GM20000 (cell line): ENCODE data around the gene TRIM68.

ENCODE experiments used
- DNase-seq: peaks from one replicate; pipeline ENCODE4 v3.0.0; 2012; ENCODE audit warnings: low spot score
- CTCF ChIP-seq: IDR thresholded peaks from 2 replicates; pipeline ENCODE4 v1.5.1; 2012; ENCODE audit warnings: mild to moderate bottlenecking, control low read depth; ENCODE audit errors: extremely low read depth, missing control alignments

Gene TRIM68

GRCh38 chr11:4577761-4578160 lies 30.3 kb downstream of the TRIM68 start:
- DNase-seq: no peak
- TF ChIP-seq CTCF: no peak

- TF ChIP-seq CTCF: no peak
- DNase-seq: no peak
These were observed 31.2 kb downstream of the TRIM68 start for GRCh38 chr11:4576880-4577279.

- DNase-seq: no peak
- no peak for TF ChIP-seq CTCF
These were observed 39.0 kb downstream of the TRIM68 start for GRCh38 chr11:4569075-4569474.

- no peak for TF ChIP-seq CTCF
- DNase-seq: no peak
These were observed 42.7 kb downstream of the TRIM68 start for GRCh38 chr11:4565371-4565770.

- no peak for DNase-seq
- TF ChIP-seq CTCF: no peak
These were observed 47.6 kb downstream of the TRIM68 start for GRCh38 chr11:4560467-4560866.

GRCh38 chr11:4559527-4560440 lies 48.2 kb downstream of the TRIM68 start:
- DNase-seq: no peak
- no peak for TF ChIP-seq CTCF

GRCh38 chr11:4551346-4551979 lies 56.6 kb downstream of the TRIM68 start:
- peak; percentile 13 for DNase-seq
- TF ChIP-seq CTCF: no peak
